Measurements from ENCODE around the gene TIE1. TPM values are rescaled to one million over a fixed set of nuclear protein-coding genes. Genes with fewer than 3 reads are reported as not detected.
A peak's percentile ranks its signal among the peaks of the same experiment; 100 is the strongest.

The TIE1 gene
- total RNA-seq, 1 donor from 2014 or later, result 0.94 TPM

DNA sequence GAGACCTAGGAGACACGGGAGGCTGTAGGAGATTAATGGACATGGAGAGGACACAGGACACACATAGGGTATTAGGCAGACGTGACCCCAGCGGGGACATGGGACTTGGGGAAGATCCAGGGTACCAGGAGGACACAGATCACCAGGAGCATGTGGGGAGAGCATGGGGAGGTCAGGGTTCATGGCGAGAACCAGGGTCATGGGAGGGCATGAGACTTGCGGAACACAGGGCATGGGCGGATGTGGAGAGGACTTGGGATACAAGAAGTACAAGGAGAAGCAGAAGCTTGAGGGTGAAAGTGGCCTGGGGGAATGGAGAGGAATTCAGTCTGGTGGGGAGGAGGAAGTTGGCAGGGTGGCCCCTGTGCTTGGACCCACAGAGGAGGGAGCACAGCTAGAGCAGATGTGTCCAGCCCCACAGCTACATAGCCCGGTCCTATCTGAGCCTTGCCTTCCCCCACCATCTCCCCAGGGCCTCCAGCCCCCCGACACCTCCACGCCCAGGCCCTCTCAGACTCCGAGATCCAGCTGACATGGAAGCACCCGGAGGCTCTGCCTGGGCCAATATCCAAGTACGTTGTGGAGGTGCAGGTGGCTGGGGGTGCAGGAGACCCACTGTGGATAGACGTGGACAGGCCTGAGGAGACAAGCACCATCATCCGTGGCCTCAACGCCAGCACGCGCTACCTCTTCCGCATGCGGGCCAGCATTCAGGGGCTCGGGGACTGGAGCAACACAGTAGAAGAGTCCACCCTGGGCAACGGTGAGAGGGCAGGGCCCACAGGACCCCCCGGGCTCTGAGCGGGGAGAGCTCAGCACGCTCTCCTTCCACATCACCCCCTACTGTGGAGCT lies 12.1 kb downstream of the TIE1 start:
- DNase-seq (ENCODE audit: low read depth), result no peak

- DNase-seq (ENCODE audit: low read depth), result no peak
These were observed 13.0 kb downstream of the TIE1 start for GRCh38 chr1:43313771-43314170.

- DNase-seq (ENCODE audit: low read depth), result no peak
These were observed 13.5 kb downstream of the TIE1 start for GRCh38 chr1:43314233-43314632.

GRCh38 chr1:43315481-43315880 lies 14.7 kb downstream of the TIE1 start:
- no peak for DNase-seq (ENCODE audit: low read depth)

DNA sequence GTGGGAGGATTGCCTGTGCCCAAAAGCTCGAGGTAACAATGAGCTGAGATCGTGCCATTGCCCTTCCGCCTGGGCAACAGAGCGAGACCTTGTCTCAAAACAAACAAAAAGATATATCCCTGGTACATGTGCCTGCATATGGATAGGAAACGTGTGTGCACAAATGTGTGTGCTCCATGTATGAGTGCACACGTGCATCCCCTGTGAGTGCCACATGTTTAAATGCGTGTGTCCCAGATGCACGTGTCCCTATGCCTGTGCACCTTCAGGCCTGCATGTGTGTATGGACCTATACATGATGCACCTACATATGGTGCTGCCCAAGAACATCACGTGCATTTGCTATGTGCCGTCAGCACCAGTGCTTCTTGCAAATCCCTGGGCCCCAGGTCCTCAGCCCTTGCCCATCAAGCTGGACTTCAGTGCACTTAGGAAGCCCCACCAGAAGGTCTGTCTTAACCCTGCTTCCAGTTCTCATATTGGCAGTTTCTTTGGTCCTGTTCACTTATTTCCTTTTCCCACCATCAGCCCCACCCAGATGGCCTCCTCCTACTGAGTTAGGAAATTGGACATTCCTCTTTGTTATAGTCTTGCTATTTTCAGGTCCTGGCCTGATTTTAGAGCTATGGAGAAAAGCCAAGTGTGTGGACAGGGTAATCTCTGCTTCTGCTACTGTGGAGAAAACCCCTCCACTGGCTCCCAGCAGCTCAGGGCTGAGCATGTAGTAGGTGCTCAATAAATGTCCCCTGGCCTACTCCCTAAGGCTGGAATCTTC lies 15.4 kb downstream of the TIE1 start:
- no peak for DNase-seq (ENCODE audit: low read depth)

DNA sequence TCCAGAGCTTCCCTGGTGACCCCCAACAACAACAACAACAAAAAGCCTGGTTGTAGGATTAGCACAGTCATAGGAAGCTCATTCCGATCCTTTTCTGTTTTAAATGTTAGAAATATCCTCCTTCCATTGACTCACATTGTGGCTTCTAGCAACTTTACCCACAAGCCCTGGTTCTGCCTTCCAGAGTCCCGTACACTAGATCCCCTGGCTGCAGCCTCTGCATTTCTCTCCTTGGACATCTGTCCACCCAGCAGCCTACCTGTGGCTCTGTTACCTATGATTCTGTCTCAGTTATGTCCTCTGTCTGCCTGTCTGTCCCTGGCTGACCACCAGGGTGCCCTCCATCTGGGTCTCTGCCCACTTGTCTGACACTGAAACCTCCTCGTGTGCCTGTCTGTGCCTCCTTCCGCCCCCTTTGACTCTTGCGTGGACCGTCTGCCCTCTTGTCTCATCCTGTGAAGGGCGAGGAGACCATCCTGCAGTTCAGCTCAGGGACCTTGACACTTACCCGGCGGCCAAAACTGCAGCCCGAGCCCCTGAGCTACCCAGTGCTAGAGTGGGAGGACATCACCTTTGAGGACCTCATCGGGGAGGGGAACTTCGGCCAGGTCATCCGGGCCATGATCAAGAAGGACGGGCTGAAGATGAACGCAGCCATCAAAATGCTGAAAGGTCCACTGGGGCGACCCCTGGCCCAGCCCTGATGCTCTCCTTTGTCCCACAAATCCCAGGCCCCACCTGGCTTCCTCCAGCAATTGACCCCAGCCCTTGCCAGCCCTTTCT lies 16.1 kb downstream of the TIE1 start:
- DNase-seq (ENCODE audit: low read depth), result no peak

GRCh38 chr1:43317817-43318471 lies 17.2 kb downstream of the TIE1 start:
- DNase-seq (ENCODE audit: low read depth), result no peak

DNA sequence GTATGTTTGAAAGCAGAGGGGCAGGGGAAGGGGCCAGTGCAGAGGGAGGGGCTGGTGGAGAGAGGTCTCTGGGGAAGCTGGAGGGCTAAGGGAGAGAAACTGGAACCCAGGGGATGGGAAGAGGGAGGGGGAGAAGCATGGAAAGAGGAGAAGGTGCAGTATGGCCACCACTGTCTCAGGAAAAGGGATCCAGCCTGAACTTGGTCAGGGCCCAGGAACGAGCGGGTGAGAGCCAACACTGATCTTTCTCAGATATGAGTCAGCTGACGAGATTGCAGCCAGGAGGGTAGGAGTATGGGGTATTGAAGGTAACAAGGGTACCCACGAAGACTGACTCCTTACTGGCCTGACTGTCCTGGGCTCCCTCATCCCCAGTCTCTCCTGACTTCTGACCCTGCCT lies 18.0 kb downstream of the TIE1 start:
- DNase-seq (ENCODE audit: low read depth), result no peak

DNA sequence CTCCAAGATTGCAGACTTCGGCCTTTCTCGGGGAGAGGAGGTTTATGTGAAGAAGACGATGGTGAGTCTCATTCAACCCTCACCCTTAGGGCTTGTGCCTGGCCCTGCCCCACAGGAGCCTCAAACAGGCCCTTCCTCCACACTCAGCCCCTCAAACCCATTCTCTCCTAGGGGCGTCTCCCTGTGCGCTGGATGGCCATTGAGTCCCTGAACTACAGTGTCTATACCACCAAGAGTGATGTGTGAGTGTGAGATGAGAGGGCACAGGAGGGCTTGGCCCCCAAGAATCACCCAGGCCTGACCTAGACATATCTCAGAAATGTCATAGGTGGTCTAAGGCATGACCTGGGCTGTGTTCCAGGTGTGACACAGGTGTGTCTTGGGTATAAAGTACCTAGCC lies 18.5 kb downstream of the TIE1 start:
- no peak for DNase-seq (ENCODE audit: low read depth)

DNA sequence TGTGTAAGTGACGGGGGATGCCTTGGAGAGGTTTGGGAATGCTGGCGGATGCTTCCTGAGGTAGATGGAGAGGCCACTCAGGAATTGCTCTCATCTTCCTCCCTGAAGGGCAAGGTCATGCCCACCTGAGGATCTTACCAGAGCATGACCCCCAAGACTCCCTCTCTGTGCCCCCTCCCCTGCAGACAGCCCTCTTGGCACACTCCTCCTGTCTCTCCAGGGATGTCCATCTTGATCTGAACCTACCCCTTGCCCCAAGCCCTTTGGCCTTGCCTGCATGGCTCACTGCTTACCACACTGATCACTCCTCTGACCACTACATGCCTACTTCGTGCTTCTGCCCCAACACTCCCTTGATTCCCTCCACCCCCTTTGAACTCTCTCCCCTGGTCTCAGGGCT lies 19.0 kb downstream of the TIE1 start:
- peak; percentile 13 for DNase-seq (ENCODE audit: low read depth)

DNA sequence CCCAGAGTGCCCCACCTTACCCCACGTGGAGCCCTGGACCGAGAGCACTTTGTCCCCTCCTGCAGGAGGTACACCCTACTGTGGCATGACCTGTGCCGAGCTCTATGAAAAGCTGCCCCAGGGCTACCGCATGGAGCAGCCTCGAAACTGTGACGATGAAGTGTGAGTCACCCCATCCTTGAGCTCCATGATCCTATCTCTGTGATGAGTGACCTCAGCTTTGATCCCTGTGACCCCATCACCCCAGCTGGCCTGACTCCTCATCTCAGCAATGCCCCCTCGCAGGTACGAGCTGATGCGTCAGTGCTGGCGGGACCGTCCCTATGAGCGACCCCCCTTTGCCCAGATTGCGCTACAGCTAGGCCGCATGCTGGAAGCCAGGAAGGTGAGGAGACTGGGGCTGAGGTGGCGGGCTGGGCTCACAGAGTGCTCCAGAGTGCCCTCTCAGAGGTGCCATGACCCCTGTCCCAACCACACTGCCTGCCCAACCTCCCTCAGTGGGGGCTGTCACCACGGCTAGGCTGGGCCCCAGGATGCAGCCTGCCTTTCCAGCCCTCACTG lies 20.6 kb downstream of the TIE1 start:
- DNase-seq (ENCODE audit: low read depth), result no peak

- DNase-seq (ENCODE audit: low read depth), result no peak
These were observed 21.7 kb downstream of the TIE1 start for GRCh38 chr1:43322506-43322905.

DNA sequence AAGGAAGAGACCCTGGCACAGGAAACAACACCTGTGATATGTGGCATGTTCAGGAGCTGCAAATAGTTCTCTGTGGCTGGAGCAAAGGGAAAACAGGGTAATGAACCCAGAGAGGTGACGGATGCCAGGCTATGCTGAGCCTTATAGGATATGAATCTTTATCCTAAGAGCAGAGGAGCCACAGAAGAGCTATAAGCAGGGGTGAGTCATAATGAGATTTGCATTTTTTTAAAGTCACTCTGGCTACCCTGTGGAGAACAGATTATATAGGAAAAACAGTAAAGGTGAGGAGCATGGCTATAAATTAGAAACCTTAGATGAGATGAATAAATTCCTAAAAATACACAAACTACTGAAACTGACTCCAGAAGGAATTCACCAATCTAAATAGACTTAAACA lies 24.0 kb downstream of the TIE1 start:
- DNase-seq (ENCODE audit: low read depth), result no peak

DNA sequence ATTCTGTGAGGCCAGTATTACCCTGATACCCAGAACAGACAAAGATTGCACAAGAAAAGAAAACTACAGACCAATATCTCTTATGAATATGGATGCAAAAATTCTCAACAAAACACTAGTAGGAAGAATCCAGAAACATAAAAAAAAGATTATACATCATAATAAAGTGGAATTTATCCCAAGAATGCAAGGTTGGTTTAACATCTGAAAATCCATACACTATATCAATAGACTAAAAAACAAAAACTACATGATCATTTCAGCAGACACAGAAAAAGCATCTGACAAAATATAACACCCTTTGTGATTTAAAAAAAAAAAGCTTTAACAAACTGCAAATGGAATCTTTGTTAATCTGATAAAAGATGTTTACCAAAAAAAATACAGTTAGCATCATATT lies 24.6 kb downstream of the TIE1 start:
- DNase-seq (ENCODE audit: low read depth), result no peak

- DNase-seq (ENCODE audit: low read depth), result no peak
These were observed 26.9 kb downstream of the TIE1 start for GRCh38 chr1:43327549-43328292.

- peak; percentile 59 for DNase-seq (ENCODE audit: low read depth)
These were observed 29.4 kb downstream of the TIE1 start for GRCh38 chr1:43329995-43330751.

DNA sequence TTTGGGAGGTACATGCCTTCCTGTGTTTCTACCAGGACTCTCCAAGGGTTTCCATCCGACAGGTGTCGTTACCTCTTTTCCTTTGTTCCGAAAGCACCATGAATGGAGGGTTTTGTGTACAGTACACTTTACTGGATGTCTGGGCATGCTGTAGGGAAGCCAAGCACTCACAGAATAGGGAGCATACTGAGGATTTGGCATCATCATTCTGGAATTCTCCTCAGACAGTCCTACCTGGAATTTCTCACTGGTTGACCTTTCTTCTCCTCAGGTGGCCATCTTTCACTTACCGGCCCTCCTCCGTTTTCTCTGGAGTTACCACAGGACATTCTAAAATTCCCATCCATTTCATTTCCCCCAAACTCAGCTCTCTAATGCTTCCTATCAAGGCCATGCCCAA lies 30.9 kb downstream of the TIE1 start:
- no peak for DNase-seq (ENCODE audit: low read depth)

DNA sequence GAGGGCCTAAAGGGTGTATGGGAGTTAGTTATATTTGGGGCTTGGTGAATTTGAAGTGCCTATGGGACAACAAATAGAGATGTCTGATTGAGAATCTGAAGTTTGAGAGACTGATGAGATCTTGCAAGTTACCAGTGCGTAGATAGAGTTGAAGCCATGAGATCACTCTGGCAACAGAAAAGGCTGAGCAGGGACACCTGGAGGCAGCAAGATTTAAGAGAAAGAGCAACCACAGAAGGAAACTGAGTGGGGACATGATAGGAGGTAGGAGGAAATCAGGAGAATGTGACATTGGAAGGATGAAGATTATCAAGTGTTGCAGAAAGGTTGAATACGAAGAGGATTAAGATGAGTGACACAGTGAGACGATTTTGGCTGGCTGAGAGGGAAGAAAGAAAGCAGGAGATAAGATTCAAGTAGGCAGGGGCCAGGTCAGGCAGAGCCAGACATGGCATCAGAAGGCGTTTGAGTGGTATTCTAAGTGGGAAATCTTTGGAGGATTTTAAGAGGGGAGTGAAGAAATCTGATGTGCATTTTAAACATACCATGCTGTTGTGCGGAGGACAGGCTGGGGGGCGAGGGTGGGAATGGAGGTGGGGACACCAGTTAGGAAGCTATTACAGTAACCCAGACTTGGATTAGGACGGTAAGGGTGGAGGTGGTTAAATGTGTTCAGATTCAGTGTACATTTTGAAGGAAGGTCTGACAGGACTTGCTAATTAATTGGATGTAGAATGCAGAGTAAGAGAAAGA lies 33.8 kb downstream of the TIE1 start:
- no peak for DNase-seq (ENCODE audit: low read depth)

DNA sequence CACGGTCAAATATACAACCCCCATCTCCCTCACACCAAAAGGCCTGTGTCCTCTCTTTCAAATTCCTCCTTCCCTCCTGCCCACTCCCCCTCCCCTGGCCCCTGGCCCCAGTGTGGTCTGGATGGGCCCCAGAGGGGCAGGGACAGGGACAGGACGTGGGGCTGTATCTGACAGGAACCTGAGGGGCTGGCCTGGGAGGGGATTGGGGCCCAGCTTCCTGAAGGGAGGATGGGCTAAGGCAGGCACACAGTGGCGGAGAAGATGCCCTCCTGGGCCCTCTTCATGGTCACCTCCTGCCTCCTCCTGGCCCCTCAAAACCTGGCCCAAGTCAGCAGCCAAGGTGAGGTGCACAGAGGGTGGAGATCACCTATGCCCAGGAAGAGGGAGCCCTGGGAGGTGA lies 36.8 kb downstream of the TIE1 start, which contains the start of gene MPL:
MPL (plus strand) TSS at position 231 of the 400 bp plus-strand sequence; CDS start at position 262, 31 bp downstream.
- no peak for DNase-seq (ENCODE audit: low read depth)

Data from renal cortical epithelial cell (primary cell).